Upper lobe of right lung (tissue), 1 donor: Measurements from ENCODE around the gene STX3. TPM values are rescaled to one million over a fixed set of nuclear protein-coding genes. Genes with fewer than 3 reads are reported as not detected.

Experiments used
- ATAC-seq: fragments of 200-7000 bp; cut with Tn5 transposase; one replicate; pipeline ENCODE4 v1.9.1; 2020; ENCODE audit warnings: mild to moderate bottlenecking, moderate library complexity
- DNase-seq: peaks from one replicate; pipeline ENCODE4 v3.0.0-alpha.2; 2020
- H3K27ac ChIP-seq: fragments of 200-600 bp; one replicate; pipeline ENCODE4 v1.8.0; 2022
- H3K27me3 ChIP-seq: fragments of 200-600 bp; one replicate; pipeline ENCODE4 v1.8.0; 2022; ENCODE audit warnings: mild to moderate bottlenecking
- H3K36me3 ChIP-seq: fragments of 200-600 bp; one replicate; pipeline ENCODE4 v1.8.0; 2022
- H3K4me1 ChIP-seq: fragments of 200-600 bp; one replicate; pipeline ENCODE4 v1.8.0; 2022
- H3K4me3 ChIP-seq: fragments of 200-600 bp; one replicate; pipeline ENCODE4 v1.8.0; 2022; ENCODE audit warnings: mild to moderate bottlenecking
- H3K9me3 ChIP-seq: fragments of 200-600 bp; one replicate; pipeline ENCODE4 v1.8.0; 2022
- intact Hi-C: fragments of 100-400 bp; cut with DNase I; formaldehyde crosslinking; loops from one replicate; pipeline ENCODE4 v1.11.0; 2022
- long read RNA-seq: library from polyadenylated mRNA; unstranded; transcript quantifications from one replicate; pipeline ENCODE4 v2.0.0, GENCODE V29; 2021
- total RNA-seq: library from RNA; stranded (reverse); fragmentation: NEBNext Ultra II Directional; extraction: Animal tissue kit (Norgen Biotek cat#: 25700); gene quantifications from one replicate; pipeline ENCODE4 v1.2.1, GENCODE V29; 2021
- TF ChIP-seq, protein P1 (sequence below): fragments of 200-600 bp; IDR thresholded peaks from one replicate; pipeline ENCODE4 v1.8.0; 2022; ENCODE audit warnings: antibody characterized with exemption
- donor health status: DM: no; HTN: yes; CAD: no; lungs with severe emphysema.

Gene STX3
- total RNA-seq: 75.1 TPM
- long read RNA-seq, transcript STX3-203 (10 exons, 1,571 nt): minor isoform, 12 of 298 reads
- long read RNA-seq, transcript STX3-201 (11 exons, 3,299 nt): major isoform, 220 of 298 reads
- long read RNA-seq, partial matches to known transcripts: 19 of 298 reads
- long read RNA-seq, other reads (novel, unspliced or antisense): 46 of 298 reads

DNA sequence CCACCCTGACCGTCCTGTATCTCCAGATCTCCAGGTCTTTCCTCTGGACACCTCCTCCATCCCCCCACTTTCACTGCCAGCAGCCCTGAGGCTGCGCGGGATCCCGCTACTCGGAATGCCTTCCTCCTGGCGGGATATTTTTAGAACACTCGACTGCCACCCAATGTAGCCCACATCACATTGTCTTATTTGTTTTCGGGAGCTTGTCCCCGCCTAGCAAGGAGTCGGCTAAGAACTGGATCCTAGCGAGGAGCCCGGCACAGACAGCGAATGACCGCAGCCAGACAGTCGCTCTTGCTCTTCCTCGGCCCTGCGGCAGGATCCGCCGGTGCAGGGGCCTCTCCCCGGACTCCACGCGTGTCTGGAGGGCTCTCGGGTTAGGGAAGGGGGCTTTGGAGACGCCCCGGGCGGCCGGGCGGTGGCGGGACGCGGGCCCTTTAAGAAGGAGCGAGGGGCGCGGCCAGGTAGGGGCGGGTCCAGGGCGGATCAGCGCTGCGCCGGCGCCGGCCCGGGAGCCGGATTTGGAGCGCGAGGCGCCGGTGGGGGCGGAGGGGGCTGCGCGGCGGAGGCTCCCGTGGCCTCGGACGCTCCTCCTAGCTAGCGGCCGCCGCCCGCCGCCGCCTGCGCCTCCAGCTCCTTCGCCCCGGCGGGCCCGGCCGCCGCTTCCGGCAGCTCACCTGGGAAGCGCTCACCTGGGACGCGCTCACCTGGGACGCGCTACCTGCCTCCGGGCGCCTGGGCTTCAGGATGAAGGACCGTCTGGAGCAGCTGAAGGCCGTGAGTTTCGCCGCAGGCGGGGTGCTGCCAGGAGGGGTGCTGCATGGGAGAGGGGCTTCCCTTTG lies at the start of gene STX3:
Gene STX3, plus strand, starts transcription at position 518 of the 842 bp plus-strand sequence. Its CDS starts 230 bp downstream, at position 748.
- ATAC-seq: peak; percentile 91
- no peaks in the 10 kb centered on the region for H3K27me3 ChIP-seq
- peak within 1 kb of the TSS; percentile 95 for H3K4me3 ChIP-seq
- H3K27ac ChIP-seq: peak within 1 kb of the TSS; percentile 95
- peaks cover 20% of the 10 kb centered on the region for H3K4me1 ChIP-seq
- H3K9me3 ChIP-seq: no peaks in the 10 kb centered on the region
- no peaks in the 10 kb centered on the region for H3K36me3 ChIP-seq
- intact Hi-C loops: loop anchor here (5.0 kb wide), 1 partner anchor 47 kb away; no protein-coding TSS in a partner anchor
- TF ChIP-seq, protein P1, sequence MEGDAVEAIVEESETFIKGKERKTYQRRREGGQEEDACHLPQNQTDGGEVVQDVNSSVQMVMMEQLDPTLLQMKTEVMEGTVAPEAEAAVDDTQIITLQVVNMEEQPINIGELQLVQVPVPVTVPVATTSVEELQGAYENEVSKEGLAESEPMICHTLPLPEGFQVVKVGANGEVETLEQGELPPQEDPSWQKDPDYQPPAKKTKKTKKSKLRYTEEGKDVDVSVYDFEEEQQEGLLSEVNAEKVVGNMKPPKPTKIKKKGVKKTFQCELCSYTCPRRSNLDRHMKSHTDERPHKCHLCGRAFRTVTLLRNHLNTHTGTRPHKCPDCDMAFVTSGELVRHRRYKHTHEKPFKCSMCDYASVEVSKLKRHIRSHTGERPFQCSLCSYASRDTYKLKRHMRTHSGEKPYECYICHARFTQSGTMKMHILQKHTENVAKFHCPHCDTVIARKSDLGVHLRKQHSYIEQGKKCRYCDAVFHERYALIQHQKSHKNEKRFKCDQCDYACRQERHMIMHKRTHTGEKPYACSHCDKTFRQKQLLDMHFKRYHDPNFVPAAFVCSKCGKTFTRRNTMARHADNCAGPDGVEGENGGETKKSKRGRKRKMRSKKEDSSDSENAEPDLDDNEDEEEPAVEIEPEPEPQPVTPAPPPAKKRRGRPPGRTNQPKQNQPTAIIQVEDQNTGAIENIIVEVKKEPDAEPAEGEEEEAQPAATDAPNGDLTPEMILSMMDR: no peak
- DNase-seq: peak; percentile 93

GRCh38 chr11:59706518-59707285 lies 48.5 kb upstream of the STX3 start:
- Histone ChIP-seq H3K9me3 (no peaks in the 10 kb centered on the region), H3K27ac (no peak overlapping the region), H3K4me1 (no peaks in the 10 kb centered on the region), H3K36me3 (no peaks in the 10 kb centered on the region), H3K27me3 (no peaks in the 10 kb centered on the region), H3K4me3 (no peak overlapping the region)
- TF ChIP-seq, protein P1: no peak
- intact Hi-C loops: no loop called here
- ATAC-seq (no peak), DNase-seq (no peak)

DNA sequence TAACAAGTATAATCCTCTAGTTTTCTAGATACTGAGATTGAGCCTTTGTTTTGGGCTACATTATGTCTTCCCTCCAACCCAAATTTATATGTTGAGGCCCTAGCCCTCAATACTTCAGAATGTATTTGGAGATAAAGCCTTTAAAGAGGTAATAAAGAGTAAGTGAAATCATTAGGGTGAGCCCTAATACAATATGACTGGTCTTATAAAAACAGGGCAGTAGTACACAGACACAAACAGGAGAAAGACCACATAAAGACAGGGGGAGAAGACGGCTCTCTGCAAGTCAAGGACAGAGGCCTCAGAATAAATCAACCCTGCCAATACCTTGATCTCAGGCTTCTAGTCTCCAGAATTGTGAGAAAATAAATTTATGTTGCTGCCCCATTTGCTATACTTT lies 47.8 kb upstream of the STX3 start:
- intact Hi-C loops: no loop called here
- H3K27me3 ChIP-seq: no peaks in the 10 kb centered on the region
- no peak overlapping the region for H3K27ac ChIP-seq
- no peak overlapping the region for H3K4me3 ChIP-seq
- no peaks in the 10 kb centered on the region for H3K36me3 ChIP-seq
- H3K4me1 ChIP-seq: no peaks in the 10 kb centered on the region
- ATAC-seq (no peak), DNase-seq (no peak)
- TF ChIP-seq, protein P1: no peak
- H3K9me3 ChIP-seq: no peaks in the 10 kb centered on the region

DNA sequence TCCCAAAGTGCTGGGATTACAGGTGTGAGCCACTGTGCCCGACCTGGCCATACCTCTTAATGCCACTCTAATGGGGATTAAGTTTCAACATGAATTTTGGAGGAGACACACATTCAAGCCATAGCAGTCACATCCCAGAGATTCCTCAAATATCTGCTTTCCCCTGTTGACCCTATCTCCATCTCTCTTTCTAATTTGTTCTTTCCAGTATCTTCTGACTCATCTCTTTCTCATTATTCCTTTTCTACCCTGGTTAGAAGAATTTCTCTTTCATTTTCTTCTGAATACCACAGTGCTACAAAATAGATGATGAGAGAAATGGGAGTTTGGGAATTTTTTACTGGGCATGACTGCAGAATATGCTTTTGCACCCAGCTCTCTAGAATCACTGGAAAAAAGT lies 46.6 kb upstream of the STX3 start:
- intact Hi-C loops: no loop called here
- H3K36me3 ChIP-seq: no peaks in the 10 kb centered on the region
- DNase-seq (no peak), ATAC-seq (no peak)
- H3K4me1 ChIP-seq: no peaks in the 10 kb centered on the region
- no peaks in the 10 kb centered on the region for H3K9me3 ChIP-seq
- H3K4me3 ChIP-seq: no peak overlapping the region
- TF ChIP-seq, protein P1: no peak
- H3K27me3 ChIP-seq: no peaks in the 10 kb centered on the region
- no peak overlapping the region for H3K27ac ChIP-seq

- intact Hi-C loops: no loop called here
Observed at GRCh38 chr11:59710136-59710847, 44.9 kb upstream of the STX3 start.

More at GRCh38 chr11:59710136-59710847, 44.9 kb upstream of the STX3 start:
- no peaks in the 10 kb centered on the region for H3K9me3 ChIP-seq
- DNase-seq (no peak), ATAC-seq (no peak)
- H3K4me1 ChIP-seq: no peaks in the 10 kb centered on the region
- no peak overlapping the region for H3K4me3 ChIP-seq
- H3K36me3 ChIP-seq: no peaks in the 10 kb centered on the region
- no peaks in the 10 kb centered on the region for H3K27me3 ChIP-seq
- no peak overlapping the region for H3K27ac ChIP-seq
- TF ChIP-seq, protein P1: no peak
